Activated T-helper 1 cell treated with anti-CD3 and anti-CD28 coated beads, Interleukin-12 subunit alpha, Interleukin-12 subunit beta, Interleukin-2, Interleukin-4 antibody, amounts not matched to agents 30 ng/mL and 10 ng/mL and 1 ng/mL, durations not matched to agents 14 hours and 24 hours and 36 hours (primary cell): ENCODE results near the gene CTSE. TPM values are rescaled to one million over a fixed set of nuclear protein-coding genes. Genes with fewer than 3 reads are reported as not detected.
A peak's percentile ranks its signal among the peaks of the same experiment; 100 is the strongest.

ENCODE experiments used
- DNase-seq: peaks from one replicate; pipeline ENCODE4 v3.0.0; 2021; ENCODE audit warnings: low spot score
- H3K27ac Mint-ChIP-seq: one replicate; pipeline ENCODE4 v1.8.0; 2021; ENCODE audit warnings: mild to moderate bottlenecking, mixed read lengths
- H3K27me3 Mint-ChIP-seq: one replicate; pipeline ENCODE4 v1.8.0; 2022; ENCODE audit warnings: mild to moderate bottlenecking, moderate library complexity, mixed read lengths; ENCODE audit not compliant: insufficient read depth
- H3K36me3 Mint-ChIP-seq: one replicate; pipeline ENCODE4 v1.8.0; 2021; ENCODE audit warnings: low read depth, mixed read lengths
- H3K4me1 Mint-ChIP-seq: one replicate; pipeline ENCODE4 v1.8.0; 2021; ENCODE audit warnings: low read depth, mixed read lengths
- H3K4me3 Mint-ChIP-seq: one replicate; pipeline ENCODE4 v1.8.0; 2021; ENCODE audit warnings: mild to moderate bottlenecking, moderate library complexity, mixed read lengths
- H3K9me3 Mint-ChIP-seq: one replicate; pipeline ENCODE4 v1.8.0; 2021; ENCODE audit warnings: mixed read lengths
- intact Hi-C: fragments of 100-400 bp; cut with micrococcal nuclease; formaldehyde crosslinking; loops from one replicate; pipeline ENCODE4 v1.15.1; 2024
- total RNA-seq: library from RNA; stranded (reverse); gene quantifications from 2 replicates; pipeline ENCODE4 v1.2.3, GENCODE V29; 2022

Gene CTSE
- total RNA-seq, 1 donor from 2014 or later = not detected

GRCh38 chr1:206041640-206042039 is 17.9 kb upstream of the CTSE start:
- Mint-ChIP-seq H3K36me3 (no peaks in the 10 kb centered on the region), H3K27me3 (peaks cover 39% of the 10 kb centered on the region), H3K4me1 (peaks cover 22% of the 10 kb centered on the region), H3K4me3 (no peak overlapping the region), H3K27ac (no peak overlapping the region), H3K9me3 (no peaks in the 10 kb centered on the region)
- DNase-seq = no peak
- intact Hi-C loops = no loop called here

- intact Hi-C loops = no loop called here
- H3K4me3 Mint-ChIP-seq = no peak overlapping the region
- peaks cover 41% of the 10 kb centered on the region for H3K27me3 Mint-ChIP-seq
- peaks cover 22% of the 10 kb centered on the region for H3K4me1 Mint-ChIP-seq
- no peaks in the 10 kb centered on the region for H3K9me3 Mint-ChIP-seq
- no peaks in the 10 kb centered on the region for H3K36me3 Mint-ChIP-seq
- H3K27ac Mint-ChIP-seq = no peak overlapping the region
- DNase-seq = no peak
Observed at GRCh38 chr1:206040328-206040727, 16.6 kb upstream of the CTSE start.

- Mint-ChIP-seq H3K4me3 (no peak overlapping the region), H3K9me3 (no peaks in the 10 kb centered on the region), H3K36me3 (no peaks in the 10 kb centered on the region), H3K27me3 (peaks cover 48% of the 10 kb centered on the region), H3K4me1 (peaks cover 32% of the 10 kb centered on the region), H3K27ac (peak overlapping the region; percentile 48)
- DNase-seq = no peak
- intact Hi-C loops = no loop called here
Observed at GRCh38 chr1:206039046-206039973, 15.6 kb upstream of the CTSE start.

DNA sequence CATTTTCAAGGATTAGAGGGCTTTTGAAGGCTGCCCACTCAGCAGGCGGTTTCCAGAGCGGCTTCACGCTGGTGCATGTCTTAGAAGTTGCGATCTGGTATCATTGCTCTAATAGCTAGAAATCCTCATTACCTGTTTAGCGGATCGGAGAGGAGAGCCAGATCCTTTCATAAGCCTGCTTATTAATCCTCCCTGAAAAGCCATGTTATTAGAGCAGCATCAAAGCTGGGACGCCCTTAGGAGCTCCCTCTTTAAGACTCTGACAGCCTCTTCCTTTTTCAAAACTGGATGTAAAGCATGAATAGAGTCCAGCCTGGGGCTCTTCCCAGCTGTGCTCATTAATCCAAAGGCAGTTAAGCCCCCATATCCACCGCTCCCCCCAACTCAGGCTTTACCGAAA is 13.9 kb upstream of the CTSE start:
- intact Hi-C loops = loop anchor here (2.0 kb wide), 1 partner anchor 13 kb away; no protein-coding TSS in a partner anchor
- H3K36me3 Mint-ChIP-seq = no peaks in the 10 kb centered on the region
- H3K27me3 Mint-ChIP-seq = peaks cover 59% of the 10 kb centered on the region

GRCh38 chr1:206036663-206037455 is 13.2 kb upstream of the CTSE start:
- Mint-ChIP-seq H3K27ac (no peak overlapping the region), H3K27me3 (peaks cover 61% of the 10 kb centered on the region), H3K36me3 (no peaks in the 10 kb centered on the region), H3K4me1 (peaks cover 34% of the 10 kb centered on the region), H3K4me3 (no peak overlapping the region), H3K9me3 (no peaks in the 10 kb centered on the region)
- intact Hi-C loops = loop anchor here (2.0 kb wide), 1 partner anchor 14 kb away; no protein-coding TSS in a partner anchor
- DNase-seq = no peak

More for the DNA sequence above, 13.9 kb upstream of the CTSE start:
- Mint-ChIP-seq H3K4me1 (peaks cover 34% of the 10 kb centered on the region), H3K27ac (no peak overlapping the region), H3K4me3 (no peak overlapping the region), H3K9me3 (no peaks in the 10 kb centered on the region)
- DNase-seq = no peak

GRCh38 chr1:206035027-206035426 is 11.3 kb upstream of the CTSE start:
- Mint-ChIP-seq H3K9me3 (no peaks in the 10 kb centered on the region), H3K4me3 (no peak overlapping the region), H3K27ac (no peak overlapping the region), H3K27me3 (peaks cover 54% of the 10 kb centered on the region), H3K36me3 (no peaks in the 10 kb centered on the region), H3K4me1 (peaks cover 32% of the 10 kb centered on the region)
- intact Hi-C loops = no loop called here
- no peak for DNase-seq

DNA sequence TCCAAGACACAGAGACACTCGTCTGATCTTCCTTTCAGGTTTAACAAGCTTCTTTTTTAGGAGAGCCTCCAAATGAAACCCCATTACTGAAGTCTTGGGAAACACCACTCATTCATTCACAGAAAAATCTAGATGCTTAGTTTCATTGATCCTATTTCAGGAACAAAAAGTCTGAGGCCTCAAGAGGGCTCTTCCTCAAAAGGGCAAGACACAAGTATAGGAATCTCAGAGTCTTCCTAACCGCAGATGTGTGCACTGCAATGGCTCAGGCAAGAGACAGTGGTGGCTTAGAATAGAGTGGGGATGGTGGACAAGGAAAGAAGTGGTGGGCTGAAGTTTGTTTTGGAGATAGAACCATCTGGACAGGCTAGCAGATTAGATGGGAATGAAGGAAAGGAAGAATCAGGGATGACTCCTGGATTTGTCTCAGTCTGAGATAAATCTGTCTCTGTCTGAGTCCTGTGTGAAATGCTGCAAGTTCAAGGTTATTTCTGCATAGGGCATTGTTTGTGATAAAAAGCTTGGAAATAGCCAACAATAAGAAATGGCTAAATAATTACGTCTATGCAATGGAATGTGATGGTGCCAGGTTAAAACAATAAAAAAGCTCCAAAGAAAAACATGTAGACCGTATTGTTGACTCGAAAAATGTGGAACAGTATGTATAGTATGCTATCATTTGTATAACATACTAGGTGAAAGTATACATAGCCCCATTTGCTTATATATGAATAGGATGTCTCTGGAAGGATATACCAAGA is 8.9 kb upstream of the CTSE start:
- peaks cover 17% of the 10 kb centered on the region for H3K4me1 Mint-ChIP-seq
- H3K27ac Mint-ChIP-seq = no peak overlapping the region
- intact Hi-C loops = no loop called here
- no peaks in the 10 kb centered on the region for H3K9me3 Mint-ChIP-seq
- H3K4me3 Mint-ChIP-seq = no peak overlapping the region
- no peaks in the 10 kb centered on the region for H3K36me3 Mint-ChIP-seq
- no peak for DNase-seq
- H3K27me3 Mint-ChIP-seq = peaks cover 54% of the 10 kb centered on the region

- H3K9me3 Mint-ChIP-seq = no peaks in the 10 kb centered on the region
- intact Hi-C loops = loop anchor here (1.0 to 2.0 kb wide), 3 partner anchors 23 to 112 kb away; partner anchors contain the start of gene RHEX
- peaks cover 17% of the 10 kb centered on the region for H3K4me1 Mint-ChIP-seq
- H3K27ac Mint-ChIP-seq = no peak overlapping the region
- H3K27me3 Mint-ChIP-seq = peaks cover 59% of the 10 kb centered on the region
- peak; percentile 69 for DNase-seq
- no peaks in the 10 kb centered on the region for H3K36me3 Mint-ChIP-seq
- no peak overlapping the region for H3K4me3 Mint-ChIP-seq
Observed at GRCh38 chr1:206030714-206031113, 7.0 kb upstream of the CTSE start.

GRCh38 chr1:206030191-206030590 is 6.5 kb upstream of the CTSE start:
- H3K9me3 Mint-ChIP-seq = no peaks in the 10 kb centered on the region
- no peak overlapping the region for H3K4me3 Mint-ChIP-seq
- peaks cover 61% of the 10 kb centered on the region for H3K27me3 Mint-ChIP-seq
- no peak for DNase-seq
- no peak overlapping the region for H3K27ac Mint-ChIP-seq
- H3K36me3 Mint-ChIP-seq = no peaks in the 10 kb centered on the region
- peaks cover 15% of the 10 kb centered on the region for H3K4me1 Mint-ChIP-seq
- intact Hi-C loops = loop anchor here (1.0 to 2.0 kb wide), 3 partner anchors 23 to 111 kb away; partner anchors contain the start of gene RHEX

DNA sequence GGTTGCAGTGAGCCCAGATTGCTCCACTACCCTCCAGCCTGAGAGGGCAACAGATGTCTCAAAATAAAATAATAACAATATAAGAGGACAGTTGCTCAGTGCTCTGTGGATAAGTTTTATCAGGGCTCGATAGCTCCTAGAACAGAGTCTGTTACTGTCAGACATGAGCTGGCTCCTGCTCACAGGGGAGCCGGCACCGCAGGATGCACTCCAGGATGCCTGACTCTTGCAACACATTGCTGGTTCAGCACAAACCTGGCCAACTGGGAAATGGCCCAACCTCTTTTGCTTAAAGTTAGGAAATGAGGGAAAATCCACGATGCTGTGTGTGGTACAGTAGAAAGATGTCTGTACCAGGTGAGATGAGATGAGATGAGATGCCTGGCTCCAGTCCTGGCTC is 5.8 kb upstream of the CTSE start:
- DNase-seq = no peak
- Mint-ChIP-seq H3K9me3 (no peaks in the 10 kb centered on the region), H3K4me3 (no peak overlapping the region), H3K36me3 (no peaks in the 10 kb centered on the region), H3K4me1 (peaks cover 8% of the 10 kb centered on the region), H3K27me3 (peaks cover 55% of the 10 kb centered on the region), H3K27ac (no peak overlapping the region)
- intact Hi-C loops = no loop called here

DNA sequence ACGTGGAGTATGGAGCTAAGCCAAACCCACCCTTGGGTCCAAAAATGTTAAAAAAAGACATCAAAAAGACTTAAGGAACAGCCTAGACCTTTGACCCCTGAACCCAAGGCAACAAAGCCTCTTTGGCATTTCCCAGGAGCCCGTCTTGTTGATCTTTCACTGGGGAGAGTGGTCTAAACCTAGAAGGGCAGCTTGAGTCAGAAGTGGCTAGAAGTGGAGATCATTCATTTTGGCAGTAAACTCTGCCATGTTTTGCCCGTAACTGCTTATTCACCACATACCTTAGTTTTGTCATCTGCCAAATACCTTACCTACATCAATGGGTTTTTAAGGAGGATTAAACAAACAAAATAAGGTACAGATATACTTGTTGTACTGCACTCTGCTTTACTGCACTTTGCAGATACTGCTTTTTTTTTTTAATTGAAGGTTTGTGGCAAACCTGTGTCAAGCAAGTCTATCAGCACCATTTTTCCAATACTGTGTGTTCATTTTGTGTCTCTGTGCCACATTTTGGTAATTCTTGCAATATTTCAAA is 1.7 kb upstream of the CTSE start:
- intact Hi-C loops = no loop called here
- H3K27me3 Mint-ChIP-seq = peaks cover 41% of the 10 kb centered on the region
- no peaks in the 10 kb centered on the region for H3K4me1 Mint-ChIP-seq
- H3K36me3 Mint-ChIP-seq = no peaks in the 10 kb centered on the region
- H3K9me3 Mint-ChIP-seq = no peaks in the 10 kb centered on the region
- no peak overlapping the region for H3K4me3 Mint-ChIP-seq
- DNase-seq = no peak
- H3K27ac Mint-ChIP-seq = no peak overlapping the region

GRCh38 chr1:206022766-206023165 is 929 bp downstream of the CTSE start:
- Mint-ChIP-seq H3K4me3 (no peak overlapping the region), H3K4me1 (no peaks in the 10 kb centered on the region), H3K27ac (no peak overlapping the region), H3K36me3 (no peaks in the 10 kb centered on the region), H3K27me3 (peaks cover 36% of the 10 kb centered on the region), H3K9me3 (no peaks in the 10 kb centered on the region)
- no peak for DNase-seq
- intact Hi-C loops = no loop called here
